Measurements from ENCODE around the gene ZCCHC17.

Gene ZCCHC17

DNA sequence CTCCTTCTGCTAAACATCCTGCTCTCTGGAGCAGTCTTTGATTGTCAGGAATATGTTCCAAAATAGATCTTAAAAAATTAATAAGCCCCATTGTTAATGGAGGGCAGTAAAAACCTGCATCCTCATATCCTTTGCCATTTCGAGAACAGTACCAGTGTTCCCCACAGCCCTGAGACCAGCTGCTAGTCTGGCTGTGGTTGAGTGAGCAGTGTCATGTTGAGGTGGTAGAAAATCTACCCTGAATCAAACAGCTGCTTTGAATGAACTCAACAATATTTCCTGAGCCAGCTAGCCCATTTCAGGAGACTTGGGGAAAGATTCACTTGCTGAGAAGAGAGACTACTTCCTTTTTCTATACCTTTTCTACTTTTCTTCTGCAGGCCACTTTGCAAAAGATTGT, 51.6 kb downstream of the ZCCHC17 start:
- DNase-seq (ENCODE audit: low read depth): no peak
- TF ChIP-seq, protein P1, sequence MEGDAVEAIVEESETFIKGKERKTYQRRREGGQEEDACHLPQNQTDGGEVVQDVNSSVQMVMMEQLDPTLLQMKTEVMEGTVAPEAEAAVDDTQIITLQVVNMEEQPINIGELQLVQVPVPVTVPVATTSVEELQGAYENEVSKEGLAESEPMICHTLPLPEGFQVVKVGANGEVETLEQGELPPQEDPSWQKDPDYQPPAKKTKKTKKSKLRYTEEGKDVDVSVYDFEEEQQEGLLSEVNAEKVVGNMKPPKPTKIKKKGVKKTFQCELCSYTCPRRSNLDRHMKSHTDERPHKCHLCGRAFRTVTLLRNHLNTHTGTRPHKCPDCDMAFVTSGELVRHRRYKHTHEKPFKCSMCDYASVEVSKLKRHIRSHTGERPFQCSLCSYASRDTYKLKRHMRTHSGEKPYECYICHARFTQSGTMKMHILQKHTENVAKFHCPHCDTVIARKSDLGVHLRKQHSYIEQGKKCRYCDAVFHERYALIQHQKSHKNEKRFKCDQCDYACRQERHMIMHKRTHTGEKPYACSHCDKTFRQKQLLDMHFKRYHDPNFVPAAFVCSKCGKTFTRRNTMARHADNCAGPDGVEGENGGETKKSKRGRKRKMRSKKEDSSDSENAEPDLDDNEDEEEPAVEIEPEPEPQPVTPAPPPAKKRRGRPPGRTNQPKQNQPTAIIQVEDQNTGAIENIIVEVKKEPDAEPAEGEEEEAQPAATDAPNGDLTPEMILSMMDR (IDR thresholded peaks at IDR 0.05; ENCODE audit: low read depth, low read length, missing control alignments): no peak
- no peak overlapping the region for H3K4me3 ChIP-seq (ENCODE audit: low read depth, low read length)

- H3K4me3 ChIP-seq (ENCODE audit: low read depth, low read length): no peak overlapping the region
- TF ChIP-seq, protein P1 (IDR thresholded peaks at IDR 0.05; ENCODE audit: low read depth, low read length, missing control alignments): no peak
- no peak for DNase-seq (ENCODE audit: low read depth)
These were observed 57.5 kb downstream of the ZCCHC17 start for GRCh38 chr1:31354283-31354682.

- TF ChIP-seq, protein P1 (IDR thresholded peaks at IDR 0.05; ENCODE audit: low read depth, low read length, missing control alignments): no peak
- no peak overlapping the region for H3K4me3 ChIP-seq (ENCODE audit: low read depth, low read length)
- DNase-seq (ENCODE audit: low read depth): no peak
These were observed 59.6 kb downstream of the ZCCHC17 start for GRCh38 chr1:31356427-31356826.

- TF ChIP-seq, protein P1 (IDR thresholded peaks at IDR 0.05; ENCODE audit: low read depth, low read length, missing control alignments): no peak
- H3K4me3 ChIP-seq (ENCODE audit: low read depth, low read length): no peak overlapping the region
- no peak for DNase-seq (ENCODE audit: low read depth)
These were observed 64.8 kb downstream of the ZCCHC17 start for GRCh38 chr1:31361607-31362006.

- TF ChIP-seq, protein P1 (IDR thresholded peaks at IDR 0.05; ENCODE audit: low read depth, low read length, missing control alignments): no peak
- no peak for DNase-seq (ENCODE audit: low read depth)
- no peak overlapping the region for H3K4me3 ChIP-seq (ENCODE audit: low read depth, low read length)
These were observed 65.2 kb downstream of the ZCCHC17 start for GRCh38 chr1:31362032-31362431.

DNA sequence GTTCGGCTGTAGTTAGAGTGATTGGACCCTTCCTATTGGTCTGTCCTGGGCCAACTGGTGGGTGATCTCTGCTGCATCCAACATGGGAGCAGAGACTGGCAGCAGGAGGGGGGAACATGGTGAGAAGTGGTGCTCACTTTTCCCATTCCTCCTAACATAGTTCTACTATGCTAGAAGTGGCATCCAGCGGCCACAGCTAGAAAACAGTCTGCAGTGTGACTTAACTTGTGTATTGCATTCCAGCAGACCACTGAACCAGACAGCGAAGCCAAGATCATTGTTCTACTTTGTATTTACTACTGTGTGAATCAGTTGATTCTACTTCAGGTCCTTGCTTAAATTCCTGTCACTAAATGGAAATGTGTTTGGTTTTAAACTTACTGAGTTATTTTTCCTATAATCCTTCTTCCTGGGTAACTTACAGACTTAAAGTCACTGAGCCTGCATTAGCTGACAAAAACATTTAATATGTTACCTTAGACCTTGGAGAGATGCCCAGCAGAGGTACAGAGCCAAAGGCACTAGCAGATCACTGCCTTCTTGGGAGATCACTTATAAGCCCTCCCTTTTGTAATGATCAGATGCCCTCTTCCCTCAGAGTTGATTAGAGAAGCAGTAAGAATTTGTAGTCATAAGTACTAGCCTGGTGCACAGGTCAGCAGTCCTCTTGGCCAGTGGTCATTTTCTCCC, 67.9 kb downstream of the ZCCHC17 start:
- no peak for DNase-seq (ENCODE audit: low read depth)
- no peak overlapping the region for H3K4me3 ChIP-seq (ENCODE audit: low read depth, low read length)
- TF ChIP-seq, protein P1 (IDR thresholded peaks at IDR 0.05; ENCODE audit: low read depth, low read length, missing control alignments): no peak

DNA sequence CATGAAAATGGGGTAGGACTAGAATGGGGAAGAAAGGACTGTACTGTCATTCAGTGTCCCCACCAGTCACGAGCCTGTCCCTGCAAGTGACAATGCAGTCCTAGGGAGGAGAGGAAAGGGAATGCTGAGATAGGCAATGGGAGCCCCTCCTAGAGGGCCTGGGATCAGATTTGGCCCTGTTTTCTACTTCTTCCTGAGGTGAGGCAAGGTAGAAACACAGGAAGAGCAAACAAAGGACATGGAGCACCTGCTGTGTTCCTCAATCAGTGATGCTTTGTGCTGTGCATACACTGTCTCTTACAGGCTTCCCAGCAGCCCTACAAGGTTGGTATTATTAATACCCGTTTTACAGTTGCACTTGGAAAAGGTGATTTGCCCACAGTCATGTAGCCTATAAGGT, 70.0 kb downstream of the ZCCHC17 start:
- TF ChIP-seq, protein P1 (IDR thresholded peaks at IDR 0.05; ENCODE audit: low read depth, low read length, missing control alignments): no peak
- H3K4me3 ChIP-seq (ENCODE audit: low read depth, low read length): no peak overlapping the region
- DNase-seq (ENCODE audit: low read depth): no peak

All from GM12864 (cell line).